ENCODE measurements around the gene PTPRG.

DNA sequence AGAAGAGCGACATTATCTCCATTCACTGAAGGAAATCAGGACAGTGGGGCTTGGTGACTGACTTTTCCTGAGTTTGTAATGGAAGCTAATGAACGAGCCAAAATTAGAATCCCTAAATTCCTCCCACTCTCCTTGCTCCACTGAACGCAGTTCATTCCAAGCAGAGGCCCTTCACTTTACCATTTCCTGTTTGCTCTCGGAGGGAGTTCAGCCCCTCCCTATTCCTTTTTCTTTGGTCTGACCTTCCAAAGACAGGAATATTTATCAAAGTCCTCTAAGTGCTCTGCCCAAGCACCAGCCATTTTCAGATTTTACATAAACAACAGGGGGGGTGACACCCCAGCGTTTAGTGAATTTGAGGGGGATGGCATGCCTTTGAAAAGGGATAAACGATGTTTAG lies 24.0 kb upstream of the PTPRG start:
- TF ChIP-seq, protein P1, sequence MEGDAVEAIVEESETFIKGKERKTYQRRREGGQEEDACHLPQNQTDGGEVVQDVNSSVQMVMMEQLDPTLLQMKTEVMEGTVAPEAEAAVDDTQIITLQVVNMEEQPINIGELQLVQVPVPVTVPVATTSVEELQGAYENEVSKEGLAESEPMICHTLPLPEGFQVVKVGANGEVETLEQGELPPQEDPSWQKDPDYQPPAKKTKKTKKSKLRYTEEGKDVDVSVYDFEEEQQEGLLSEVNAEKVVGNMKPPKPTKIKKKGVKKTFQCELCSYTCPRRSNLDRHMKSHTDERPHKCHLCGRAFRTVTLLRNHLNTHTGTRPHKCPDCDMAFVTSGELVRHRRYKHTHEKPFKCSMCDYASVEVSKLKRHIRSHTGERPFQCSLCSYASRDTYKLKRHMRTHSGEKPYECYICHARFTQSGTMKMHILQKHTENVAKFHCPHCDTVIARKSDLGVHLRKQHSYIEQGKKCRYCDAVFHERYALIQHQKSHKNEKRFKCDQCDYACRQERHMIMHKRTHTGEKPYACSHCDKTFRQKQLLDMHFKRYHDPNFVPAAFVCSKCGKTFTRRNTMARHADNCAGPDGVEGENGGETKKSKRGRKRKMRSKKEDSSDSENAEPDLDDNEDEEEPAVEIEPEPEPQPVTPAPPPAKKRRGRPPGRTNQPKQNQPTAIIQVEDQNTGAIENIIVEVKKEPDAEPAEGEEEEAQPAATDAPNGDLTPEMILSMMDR (IDR thresholded peaks at IDR 0.05; ENCODE audit: poor library complexity), result no peak
- TF ChIP-seq EZH2 (IDR thresholded peaks at IDR 0.05; ENCODE audit: borderline replicate concordance), result no peak
- no peak for TF ChIP-seq EZH2phosphoT487 (IDR thresholded peaks at IDR 0.05; ENCODE audit: low read depth, severe bottlenecking, unreplicated experiment)
